Activated T-helper 2 cell treated with anti-CD3 and anti-CD28 coated beads, Interferon-gamma antibody, Interleukin-2, Interleukin-4, amounts not matched to agents 10 μg/mL and 5 μg/mL and 100 μg/mL, durations not matched to agents 14 hours and 24 hours and 36 hours (primary cell): ENCODE data around the gene REEP6. TPM values are rescaled to one million over a fixed set of nuclear protein-coding genes. Genes with fewer than 3 reads are reported as not detected.

ENCODE experiments used
- DNase-seq: peaks from one replicate; pipeline ENCODE4 v3.0.0; 2021; ENCODE audit warnings: low spot score
- H3K27ac Mint-ChIP-seq: one replicate; pipeline ENCODE4 v1.8.0; 2021; ENCODE audit warnings: mixed read lengths
- H3K27me3 Mint-ChIP-seq: one replicate; pipeline ENCODE4 v1.8.0; 2021; ENCODE audit warnings: low read depth, mixed read lengths
- H3K36me3 Mint-ChIP-seq: one replicate; pipeline ENCODE4 v1.8.0; 2021; ENCODE audit warnings: low read depth, mixed read lengths
- H3K4me1 Mint-ChIP-seq: one replicate; pipeline ENCODE4 v1.8.0; 2021; ENCODE audit warnings: low read depth, mixed read lengths
- H3K4me3 Mint-ChIP-seq: one replicate; pipeline ENCODE4 v1.8.0; 2021; ENCODE audit warnings: low read depth, mild to moderate bottlenecking, moderate library complexity, mixed read lengths
- H3K9me3 Mint-ChIP-seq: one replicate; pipeline ENCODE4 v1.8.0; 2021; ENCODE audit warnings: mixed read lengths
- intact Hi-C: fragments of 100-400 bp; cut with micrococcal nuclease; formaldehyde crosslinking; loops from one replicate; pipeline ENCODE4 v1.15.1; 2023
- total RNA-seq: library from RNA; stranded (reverse); gene quantifications from 2 replicates; pipeline ENCODE4 v1.2.3, GENCODE V29; 2022

Gene REEP6
- total RNA-seq, 1 donor from 2014 or later, result 2.1 TPM

DNA sequence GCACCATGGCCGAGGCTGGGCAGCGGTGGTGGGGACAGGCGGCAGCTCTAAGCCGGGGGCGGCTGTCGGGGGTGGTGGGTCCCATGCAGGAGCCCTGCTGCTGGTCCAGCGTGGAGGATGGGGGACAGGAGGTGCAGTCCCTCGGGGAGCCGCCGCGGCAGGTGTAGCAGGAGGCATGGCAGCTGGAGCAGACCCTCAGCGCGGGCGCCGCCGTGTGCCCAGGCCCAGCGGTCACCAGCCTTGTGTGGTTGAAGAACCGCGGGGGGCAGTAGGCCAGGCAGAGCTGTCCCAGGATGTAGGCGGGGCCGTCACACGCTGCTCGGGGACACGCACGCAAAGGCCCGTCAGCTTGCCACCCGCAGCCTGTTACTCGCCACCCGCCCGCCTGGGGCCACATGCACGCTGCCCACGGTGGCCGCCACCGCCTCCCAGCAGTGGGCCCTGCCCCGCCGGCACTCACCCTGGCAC lies 9.1 kb upstream of the REEP6 start:
- H3K4me1 Mint-ChIP-seq, result peaks cover 5% of the 10 kb centered on the region
- H3K4me3 Mint-ChIP-seq, result no peak overlapping the region
- no peaks in the 10 kb centered on the region for H3K9me3 Mint-ChIP-seq
- intact Hi-C loops, result no loop called here
- H3K27ac Mint-ChIP-seq, result no peak overlapping the region
- no peaks in the 10 kb centered on the region for H3K27me3 Mint-ChIP-seq
- peaks cover 9% of the 10 kb centered on the region for H3K36me3 Mint-ChIP-seq
- no peak for DNase-seq

DNA sequence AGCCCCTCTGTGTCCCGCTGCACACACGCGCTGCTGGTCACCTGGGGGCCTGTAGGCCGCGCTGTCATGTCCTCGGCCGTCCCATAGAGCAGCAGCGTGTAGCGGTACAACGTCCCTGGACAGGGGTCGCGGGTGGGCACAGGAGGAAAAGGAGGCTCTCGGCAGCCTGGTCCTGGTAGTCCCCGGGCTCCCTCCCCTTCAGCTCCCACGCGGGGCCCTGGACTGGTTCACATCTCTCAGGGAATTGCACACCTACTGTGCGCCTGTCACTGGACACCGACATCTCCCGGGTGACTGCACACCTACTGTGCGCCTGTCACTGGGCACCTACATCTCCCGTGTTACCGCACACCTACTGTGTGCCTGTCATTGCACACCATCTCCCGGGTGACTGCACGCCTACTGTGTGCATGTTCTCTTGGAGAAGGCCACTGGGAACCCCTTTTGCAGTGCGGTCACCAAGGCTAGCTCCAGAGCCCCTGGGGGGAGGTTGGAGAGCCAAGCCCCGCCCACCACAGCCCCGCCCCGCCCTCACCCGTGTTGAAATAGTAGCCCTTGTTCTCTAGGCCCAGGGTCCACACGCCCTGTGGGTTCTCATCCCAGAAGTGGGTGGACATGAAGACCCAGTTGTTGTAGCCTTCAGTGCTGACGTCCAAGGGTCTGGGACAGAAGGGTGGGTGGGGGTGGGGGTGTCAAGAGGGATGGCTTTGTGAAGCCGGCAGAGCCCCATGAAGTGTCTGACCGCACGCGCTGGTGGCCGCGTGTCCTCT lies 8.4 kb upstream of the REEP6 start:
- intact Hi-C loops, result no loop called here
- H3K9me3 Mint-ChIP-seq, result no peaks in the 10 kb centered on the region
- no peak overlapping the region for H3K4me3 Mint-ChIP-seq
- H3K27me3 Mint-ChIP-seq, result no peaks in the 10 kb centered on the region
- no peak for DNase-seq
- peaks cover 4% of the 10 kb centered on the region for H3K36me3 Mint-ChIP-seq
- peaks cover 3% of the 10 kb centered on the region for H3K4me1 Mint-ChIP-seq
- no peak overlapping the region for H3K27ac Mint-ChIP-seq

DNA sequence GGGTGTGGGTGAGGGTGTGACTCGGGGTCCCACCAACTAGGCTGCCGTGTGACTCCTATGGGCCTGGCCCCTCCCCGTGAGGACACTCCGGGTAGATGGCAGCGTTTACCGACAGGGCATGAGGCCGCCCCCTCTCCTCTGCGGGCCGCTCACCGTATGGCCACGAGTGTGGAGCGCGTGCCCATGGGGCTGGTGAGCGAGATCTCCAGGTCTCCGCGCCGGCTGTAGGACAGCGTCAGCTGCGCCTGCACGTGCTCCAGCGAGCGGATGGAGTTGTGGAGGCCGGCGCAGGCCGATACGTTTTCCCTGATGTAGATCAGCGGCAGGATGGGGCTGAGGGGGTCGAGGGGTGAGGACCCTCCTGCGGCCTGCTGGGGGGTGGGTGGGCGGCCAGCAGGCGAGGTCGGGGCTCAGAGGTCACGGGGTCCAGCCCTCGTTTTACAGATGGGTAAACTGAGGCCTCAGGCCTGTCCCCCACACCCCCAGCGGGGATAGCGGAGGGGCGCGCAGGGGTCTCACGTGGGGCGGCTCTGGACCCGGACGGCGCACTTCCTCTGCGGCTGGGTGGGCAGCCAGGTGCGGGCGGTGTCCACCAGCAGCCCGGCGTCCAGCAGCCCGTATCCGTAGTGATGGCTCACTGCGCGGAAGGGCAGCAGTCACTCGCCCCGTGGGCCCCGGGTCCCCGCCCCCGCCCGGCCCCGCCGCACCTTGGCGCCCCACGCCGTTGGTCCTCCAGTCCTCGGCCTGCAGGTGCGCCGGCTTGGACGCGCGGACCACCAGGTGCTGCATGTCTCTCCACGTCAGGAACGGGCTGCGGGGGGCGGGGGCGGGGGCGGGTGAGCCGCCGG lies 7.6 kb upstream of the REEP6 start:
- Mint-ChIP-seq H3K4me3 (no peak overlapping the region), H3K36me3 (peaks cover 3% of the 10 kb centered on the region), H3K27ac (no peak overlapping the region), H3K4me1 (peaks cover 3% of the 10 kb centered on the region), H3K9me3 (no peaks in the 10 kb centered on the region), H3K27me3 (no peaks in the 10 kb centered on the region)
- no peak for DNase-seq
- intact Hi-C loops, result no loop called here

DNA sequence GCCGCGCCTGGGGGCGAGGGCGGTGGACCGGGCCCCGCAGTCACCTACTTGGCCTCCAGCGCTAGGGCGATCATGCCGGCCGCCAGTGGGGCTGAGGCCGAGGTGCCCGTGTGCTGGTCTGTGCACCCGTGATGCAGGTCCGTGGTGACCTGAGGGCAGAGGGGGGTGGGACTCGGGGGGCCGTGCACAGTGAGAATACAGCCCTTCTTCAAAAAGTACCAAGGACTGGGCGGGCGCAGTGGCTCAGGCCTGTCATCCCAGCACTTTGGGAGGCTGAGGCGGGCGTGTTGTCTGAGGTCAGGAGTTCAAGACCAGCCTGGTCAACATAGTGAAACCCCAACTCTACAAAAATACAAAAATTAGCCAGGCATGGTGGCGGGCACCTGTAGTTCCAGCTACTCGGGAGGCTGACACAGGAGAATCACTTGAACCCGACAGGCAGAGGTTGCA lies 7.0 kb upstream of the REEP6 start:
- peaks cover 2% of the 10 kb centered on the region for H3K36me3 Mint-ChIP-seq
- H3K4me1 Mint-ChIP-seq, result peaks cover 2% of the 10 kb centered on the region
- no peak overlapping the region for H3K27ac Mint-ChIP-seq
- no peaks in the 10 kb centered on the region for H3K9me3 Mint-ChIP-seq
- intact Hi-C loops, result no loop called here
- no peak for DNase-seq
- no peaks in the 10 kb centered on the region for H3K27me3 Mint-ChIP-seq
- H3K4me3 Mint-ChIP-seq, result no peak overlapping the region

DNA sequence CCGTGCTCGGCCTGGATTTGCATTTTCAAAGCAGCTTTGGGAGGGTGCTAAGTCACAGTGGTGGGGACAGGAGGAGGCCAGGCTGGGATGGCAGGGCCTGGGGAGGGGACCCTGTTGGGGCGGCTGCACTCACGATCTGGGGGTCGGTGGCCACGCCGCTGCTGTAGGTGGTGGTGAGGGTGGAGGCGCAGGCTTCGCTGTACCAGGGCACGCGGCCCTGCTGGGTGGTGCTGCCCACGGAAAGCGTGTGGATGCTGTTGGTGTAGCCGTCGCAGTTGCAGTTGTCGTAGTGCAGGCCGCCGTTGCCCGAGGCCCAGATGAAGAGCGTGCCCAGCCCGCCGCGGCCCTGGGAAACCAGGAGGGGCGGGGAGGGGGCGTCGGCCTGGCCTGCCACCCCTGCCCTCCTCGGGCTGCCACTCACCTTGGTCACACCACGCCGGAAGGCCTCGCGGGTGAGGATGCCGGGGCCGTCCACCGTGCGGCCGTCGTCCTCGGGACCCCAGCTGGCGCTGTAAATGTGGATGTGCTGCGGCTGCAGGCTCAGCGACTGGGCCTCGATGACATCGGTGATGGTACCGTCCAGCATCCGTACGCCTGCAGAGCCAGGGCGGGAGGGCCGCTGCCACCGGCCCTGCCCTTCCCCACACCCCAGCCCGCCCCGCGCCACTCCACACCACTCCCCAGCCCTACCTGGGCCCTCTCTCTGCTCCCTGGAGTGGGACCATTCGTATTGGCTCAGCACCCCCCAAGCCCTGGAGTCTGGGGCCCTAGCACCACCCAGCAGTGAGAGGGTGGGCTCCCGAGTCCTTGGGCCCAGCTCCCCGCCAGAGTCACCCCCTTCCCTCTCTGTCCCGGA lies 4.0 kb upstream of the REEP6 start:
- peaks cover 4% of the 10 kb centered on the region for H3K27me3 Mint-ChIP-seq
- peaks cover 11% of the 10 kb centered on the region for H3K4me1 Mint-ChIP-seq
- no peak for DNase-seq
- H3K36me3 Mint-ChIP-seq, result no peaks in the 10 kb centered on the region
- H3K4me3 Mint-ChIP-seq, result no peak overlapping the region
- H3K9me3 Mint-ChIP-seq, result no peaks in the 10 kb centered on the region
- H3K27ac Mint-ChIP-seq, result no peak overlapping the region
- intact Hi-C loops, result no loop called here

DNA sequence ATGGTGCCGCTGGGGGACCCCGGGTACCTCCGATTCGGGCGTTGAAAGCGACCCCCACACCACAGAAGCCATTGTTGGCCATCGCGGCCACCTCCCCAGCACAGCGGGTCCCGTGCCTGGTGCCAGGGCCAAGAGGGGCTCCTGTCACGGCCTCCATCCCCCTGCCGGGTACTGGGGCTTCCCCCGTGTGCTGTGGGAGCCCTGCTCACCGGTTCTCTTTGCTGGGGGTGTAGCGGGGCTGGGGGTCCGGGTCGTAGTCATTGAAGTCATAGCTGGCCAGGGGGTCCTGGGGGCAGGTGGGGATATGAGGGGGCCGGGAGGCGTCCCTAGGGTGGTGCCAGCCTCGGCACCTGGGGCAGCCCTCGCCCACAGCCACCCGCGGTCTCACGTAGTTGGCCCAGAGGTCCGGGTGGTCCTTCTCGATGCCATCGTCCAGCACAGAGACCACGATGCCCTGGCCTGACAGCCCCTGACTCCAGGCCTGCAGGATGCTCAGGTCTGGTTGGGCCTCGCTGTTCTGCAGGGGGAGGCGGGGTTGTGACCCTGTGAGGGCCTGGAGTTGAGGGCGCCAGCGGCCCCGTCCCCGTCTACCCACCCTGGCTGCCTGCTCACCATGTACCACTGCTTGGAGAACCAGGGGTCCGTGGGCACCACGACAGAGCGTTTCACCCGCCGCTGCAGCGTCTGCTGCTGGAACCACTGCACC lies 3.3 kb upstream of the REEP6 start:
- H3K4me3 Mint-ChIP-seq, result no peak overlapping the region
- peaks cover 9% of the 10 kb centered on the region for H3K27me3 Mint-ChIP-seq
- intact Hi-C loops, result no loop called here
- peaks cover 11% of the 10 kb centered on the region for H3K4me1 Mint-ChIP-seq
- H3K27ac Mint-ChIP-seq, result no peak overlapping the region
- no peaks in the 10 kb centered on the region for H3K9me3 Mint-ChIP-seq
- no peaks in the 10 kb centered on the region for H3K36me3 Mint-ChIP-seq
- no peak for DNase-seq

DNA sequence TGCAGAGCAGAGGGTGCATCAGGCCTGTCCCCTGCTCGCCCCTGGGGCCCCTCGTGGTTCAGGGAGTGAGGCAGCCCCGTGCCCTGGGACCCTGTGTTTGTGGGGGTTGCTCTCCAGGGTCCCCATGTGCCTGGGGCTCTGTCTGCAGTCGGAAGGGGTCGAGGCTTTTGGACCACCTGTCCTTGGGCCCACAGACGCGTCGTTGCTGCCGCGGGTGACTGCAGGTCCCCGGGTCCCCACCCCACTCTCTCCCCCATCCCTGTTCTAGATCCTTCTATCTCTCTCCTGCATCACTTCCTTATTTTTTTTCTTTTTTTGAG lies 2.7 kb upstream of the REEP6 start:
- intact Hi-C loops, result no loop called here
- Mint-ChIP-seq H3K4me1 (peaks cover 11% of the 10 kb centered on the region), H3K4me3 (no peak overlapping the region), H3K9me3 (no peaks in the 10 kb centered on the region), H3K27me3 (peaks cover 9% of the 10 kb centered on the region), H3K27ac (no peak overlapping the region), H3K36me3 (no peaks in the 10 kb centered on the region)
- no peak for DNase-seq

DNA sequence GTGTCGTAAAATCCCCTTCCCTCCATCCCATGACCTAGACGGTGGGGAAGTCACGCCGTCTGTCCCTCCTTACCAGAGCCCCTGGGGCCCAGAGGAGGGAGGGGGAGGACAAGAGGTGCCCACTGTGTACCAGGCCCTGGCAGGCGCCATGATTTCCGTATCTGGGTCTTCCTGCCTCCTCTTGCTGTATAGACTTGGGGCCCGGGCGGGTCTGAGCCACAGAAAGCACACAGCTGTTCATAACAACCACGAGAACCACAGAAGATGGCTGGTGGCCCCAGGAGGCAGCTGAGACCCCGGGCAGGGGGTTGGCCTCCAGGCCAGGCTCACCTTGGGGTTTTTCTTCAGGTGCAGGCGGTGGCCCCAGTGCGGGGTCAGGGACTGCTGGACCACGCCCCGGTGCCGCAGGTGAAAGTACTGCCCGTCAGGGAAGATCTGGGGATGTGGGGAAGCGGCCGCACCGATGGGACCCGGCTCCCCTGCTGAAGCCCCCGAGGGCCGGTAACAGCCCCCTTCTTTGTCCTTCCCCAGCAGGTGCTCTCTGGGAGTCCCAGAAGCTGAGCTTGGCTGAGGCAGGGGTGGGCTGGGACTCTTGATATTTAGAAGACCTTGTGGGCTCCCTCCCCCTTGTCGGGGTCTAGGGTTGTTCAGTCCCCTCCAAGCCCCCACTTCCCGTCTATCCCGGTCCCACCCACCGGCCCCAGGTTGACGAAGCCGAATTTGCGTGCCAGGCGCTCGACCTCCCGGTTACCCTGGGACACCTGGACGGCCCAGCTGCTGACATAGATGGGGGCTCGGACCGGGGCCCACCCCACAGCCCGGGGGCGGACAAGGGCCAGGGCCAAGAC lies 1.3 kb upstream of the REEP6 start:
- no peak overlapping the region for H3K27ac Mint-ChIP-seq
- intact Hi-C loops, result loop anchor here (1.0 kb wide), 2 partner anchors 10 to 323 kb away; partner anchors contain the start of genes ATP8B3 and C19orf25
- H3K27me3 Mint-ChIP-seq, result peaks cover 9% of the 10 kb centered on the region
- no peak for DNase-seq
- H3K36me3 Mint-ChIP-seq, result no peaks in the 10 kb centered on the region
- H3K4me3 Mint-ChIP-seq, result peak overlapping the region; percentile 58
- peaks cover 11% of the 10 kb centered on the region for H3K4me1 Mint-ChIP-seq
- H3K9me3 Mint-ChIP-seq, result no peaks in the 10 kb centered on the region

DNA sequence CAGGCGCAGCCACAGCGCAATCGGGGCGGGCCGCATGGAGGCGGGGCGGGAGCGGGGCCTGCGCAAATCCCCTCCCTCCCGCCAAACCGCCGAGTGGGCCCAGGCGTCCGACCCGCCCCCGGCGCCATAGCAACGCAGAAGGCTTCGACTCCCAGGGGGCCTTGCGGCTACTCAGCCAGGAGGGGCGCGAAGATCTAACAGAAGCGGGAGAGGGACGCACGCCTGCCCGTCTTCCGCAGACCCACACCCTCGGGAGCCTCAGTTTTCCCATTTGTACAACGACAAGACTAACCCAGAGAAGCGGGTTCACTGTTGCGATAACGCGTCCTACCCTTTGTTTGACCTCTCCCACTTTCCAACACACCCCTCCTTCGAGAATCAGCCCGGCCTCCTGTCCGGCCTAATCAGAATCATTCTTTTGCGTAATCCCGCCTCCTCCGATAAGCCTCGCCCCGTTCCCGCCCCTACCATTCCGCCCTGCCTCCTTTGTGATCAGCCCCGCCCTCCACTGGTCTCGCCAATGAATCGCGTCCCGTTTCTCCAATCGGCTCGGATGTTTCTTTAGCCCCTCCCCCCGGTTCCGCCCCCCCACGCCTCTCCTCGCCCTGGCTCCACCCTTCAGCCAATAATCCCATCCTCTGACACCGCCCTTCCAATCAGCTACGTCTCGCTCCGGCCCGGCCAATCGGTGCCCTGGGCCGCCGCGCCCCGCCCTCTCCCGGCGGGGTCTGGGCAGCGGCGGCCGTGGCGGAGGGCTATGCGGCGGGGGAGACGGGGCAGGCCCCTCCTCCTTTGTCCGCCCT lies 469 bp upstream of the REEP6 start, which contains the start of gene PCSK4:
TSS of gene PCSK4 (minus strand) at position 40 of the 803 bp plus-strand sequence. CDS start at position 36, 4 bp downstream.
- Mint-ChIP-seq H3K27ac (peak within 1 kb of the TSS; percentile 81), H3K9me3 (no peaks in the 10 kb centered on the region), H3K36me3 (no peaks in the 10 kb centered on the region), H3K4me3 (peak within 1 kb of the TSS; percentile 81), H3K4me1 (peaks cover 11% of the 10 kb centered on the region), H3K27me3 (peaks cover 9% of the 10 kb centered on the region)
- intact Hi-C loops, result loop anchor here (1.0 kb wide), 2 partner anchors 11 to 322 kb away; partner anchors contain the start of genes ATP8B3 and C19orf25
- DNase-seq, result peak; percentile 96

DNA sequence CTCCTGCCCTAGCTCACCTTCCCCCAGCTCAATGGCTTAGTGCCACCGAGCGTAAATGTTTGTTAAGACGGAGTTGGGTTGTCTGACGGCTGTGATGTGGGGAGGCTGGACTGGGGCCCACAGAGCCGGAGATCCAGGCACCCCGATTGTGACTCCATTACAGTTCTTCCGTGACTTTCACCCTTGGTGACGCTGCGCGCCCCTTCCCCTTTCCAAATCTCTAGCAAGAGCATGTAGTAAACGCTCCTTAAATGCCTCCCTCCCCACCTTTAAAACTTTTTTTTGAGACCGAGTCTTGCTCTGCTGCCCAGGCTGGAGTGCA lies 829 bp downstream of the REEP6 start:
- intact Hi-C loops, result no loop called here
- H3K27me3 Mint-ChIP-seq, result peaks cover 9% of the 10 kb centered on the region
- no peak for DNase-seq
- H3K4me3 Mint-ChIP-seq, result peak overlapping the region; percentile 74
- no peaks in the 10 kb centered on the region for H3K9me3 Mint-ChIP-seq
- H3K36me3 Mint-ChIP-seq, result no peaks in the 10 kb centered on the region
- H3K4me1 Mint-ChIP-seq, result peaks cover 11% of the 10 kb centered on the region
- H3K27ac Mint-ChIP-seq, result no peak overlapping the region

DNA sequence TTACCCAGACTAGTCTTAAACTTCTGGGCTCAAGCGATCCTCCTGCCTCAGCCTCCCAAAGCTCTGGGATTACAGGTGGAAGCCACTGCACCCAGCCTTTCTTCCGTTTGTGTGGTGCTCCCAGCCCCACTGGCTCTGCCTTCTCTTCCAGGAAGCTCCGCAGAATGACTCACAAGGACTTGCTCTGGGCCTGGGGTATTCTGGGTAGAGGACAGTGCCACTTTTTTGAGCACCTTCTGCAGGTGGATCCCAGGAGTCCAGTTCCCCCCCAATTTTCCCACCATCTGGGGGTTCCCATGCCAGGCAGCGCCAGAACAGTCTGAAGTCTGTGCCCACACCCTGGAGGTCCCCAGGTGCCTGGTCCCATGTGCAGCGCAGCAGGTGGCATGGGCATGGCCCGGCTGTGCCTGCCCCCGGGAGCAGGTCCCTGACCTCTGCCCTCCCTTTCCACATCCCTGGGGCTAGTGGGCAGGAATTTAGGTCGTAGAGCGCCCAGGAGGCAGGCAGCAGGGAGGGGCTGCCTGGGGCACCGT lies 1.6 kb downstream of the REEP6 start:
- H3K4me1 Mint-ChIP-seq, result peaks cover 11% of the 10 kb centered on the region
- H3K36me3 Mint-ChIP-seq, result no peaks in the 10 kb centered on the region
- intact Hi-C loops, result no loop called here
- H3K9me3 Mint-ChIP-seq, result no peaks in the 10 kb centered on the region
- H3K4me3 Mint-ChIP-seq, result peak overlapping the region; percentile 74
- H3K27ac Mint-ChIP-seq, result no peak overlapping the region
- peaks cover 9% of the 10 kb centered on the region for H3K27me3 Mint-ChIP-seq
- no peak for DNase-seq
